SK-N-SH treated with all-trans-retinoic acid at 6 μM for 48 hours (cell line): ENCODE measurements around the gene MINK1.

Source experiments
- ARNTL ChIP-seq: fragments of 450-650 bp; formaldehyde crosslinking; IDR thresholded peaks from 2 replicates; pipeline ENCODE4 v1.5.0; 2020; ENCODE audit warnings: low read depth, mild to moderate bottlenecking, moderate library complexity, borderline replicate concordance
- BACH2 ChIP-seq: fragments of 250-450 bp; sonication (Bioruptor Pico); IDR thresholded peaks from 2 replicates; pipeline ENCODE4 v1.9.0; 2021; ENCODE audit warnings: mild to moderate bottlenecking, borderline replicate concordance
- ESRRG ChIP-seq: fragments of 250-450 bp; sonication (Bioruptor Pico); IDR thresholded peaks from 2 replicates; pipeline ENCODE4 v1.6.1; 2021; ENCODE audit warnings: mild to moderate bottlenecking
- PATZ1 ChIP-seq: fragments of 250-450 bp; sonication (Bioruptor Pico); IDR thresholded peaks from 2 replicates; pipeline ENCODE4 v1.8.0; 2020; ENCODE audit warnings: mild to moderate bottlenecking, moderate library complexity, borderline replicate concordance
- POU6F1 ChIP-seq: fragments of 250-450 bp; sonication (Bioruptor Pico); IDR thresholded peaks from 2 replicates; pipeline ENCODE4 v1.8.0; 2021; ENCODE audit warnings: low read depth, mild to moderate bottlenecking, moderate library complexity, borderline replicate concordance
- PPARA ChIP-seq: fragments of 250-450 bp; sonication (Bioruptor Pico); IDR thresholded peaks from 2 replicates; pipeline ENCODE4 v1.5.0; 2020; ENCODE audit warnings: mild to moderate bottlenecking, borderline replicate concordance
- RARB ChIP-seq: fragments of 250-450 bp; sonication (Bioruptor Pico); IDR thresholded peaks from 2 replicates; pipeline ENCODE4 v1.8.0; 2021; ENCODE audit warnings: mild to moderate bottlenecking, moderate library complexity
- SNAI2 ChIP-seq: fragments of 250-450 bp; sonication (Bioruptor Pico); IDR thresholded peaks from 2 replicates; pipeline ENCODE4 v1.5.0; 2020; ENCODE audit warnings: mild to moderate bottlenecking, moderate library complexity
- TOX ChIP-seq: fragments of 250-450 bp; sonication (Bioruptor Pico); IDR thresholded peaks from 2 replicates; pipeline ENCODE4 v1.8.0; 2021; ENCODE audit warnings: mild to moderate bottlenecking, moderate library complexity, borderline replicate concordance
- TSHZ2 ChIP-seq: fragments of 250-450 bp; sonication (Bioruptor Pico); IDR thresholded peaks from 2 replicates; pipeline ENCODE4 v1.5.0; 2020; ENCODE audit warnings: mild to moderate bottlenecking, moderate library complexity
- ZNF565 ChIP-seq: fragments of 450-650 bp; formaldehyde crosslinking; conservative IDR thresholded peaks from 2 replicates; pipeline ENCODE4 v1.5.0; 2020; ENCODE audit warnings: low read depth, mild to moderate bottlenecking, moderate library complexity
- ZNF70 ChIP-seq: fragments of 450-650 bp; formaldehyde crosslinking; IDR thresholded peaks from 2 replicates; pipeline ENCODE4 v1.5.0; 2020; ENCODE audit warnings: mild to moderate bottlenecking, moderate library complexity

GRCh38 chr17:4812690-4813089 lies 20.4 kb upstream of the MINK1 start:
- TF ChIP-seq ARNTL (CRISPR knock-in tag) = no peak
- TF ChIP-seq POU6F1 (CRISPR knock-in tag) = no peak
- no peak for TF ChIP-seq TOX (CRISPR knock-in tag)
- TF ChIP-seq ESRRG (CRISPR knock-in tag) = no peak
- no peak for TF ChIP-seq PATZ1 (CRISPR knock-in tag)
- TF ChIP-seq ZNF565 = no peak
- no peak for TF ChIP-seq SNAI2 (CRISPR knock-in tag)
- TF ChIP-seq BACH2 (CRISPR knock-in tag) = no peak
- TF ChIP-seq PPARA = no peak
- TF ChIP-seq TSHZ2 (CRISPR knock-in tag) = no peak
- TF ChIP-seq RARB (CRISPR knock-in tag) = no peak
- no peak for TF ChIP-seq ZNF70 (CRISPR knock-in tag)
